Fibroblast of lung (primary cell): ENCODE measurements around the gene SLC26A6. TPM values are rescaled to one million over a fixed set of nuclear protein-coding genes. Genes with fewer than 3 reads are reported as not detected.

ENCODE experiments used
- DNase-seq, 2 donors: peaks; one replicate each; pipeline versions ENCODE4 v3.0.0 to v3.0.0-alpha.2; 2010; ENCODE audit warnings: low read depth in 2 of 2
- H2AFZ ChIP-seq: 2 replicates; pipeline ENCODE4 v1.5.1; 2012; ENCODE audit warnings: low read length, control low read depth, inconsistent platforms
- H3K27ac ChIP-seq: 2 replicates; pipeline ENCODE4 v1.5.1; 2011; ENCODE audit warnings: low read length, control low read depth; ENCODE audit not compliant: insufficient read depth
- H3K27me3 ChIP-seq: 2 replicates; pipeline ENCODE4 v1.5.1; 2011; ENCODE audit warnings: mild to moderate bottlenecking, low read length; ENCODE audit not compliant: control insufficient read depth, insufficient read depth
- H3K36me3 ChIP-seq: 2 replicates; pipeline ENCODE4 v1.5.1; 2011; ENCODE audit warnings: low read length; ENCODE audit not compliant: control insufficient read depth, insufficient read depth
- H3K4me1 ChIP-seq: 2 replicates; pipeline ENCODE4 v1.5.1; 2011; ENCODE audit warnings: low read length; ENCODE audit not compliant: control insufficient read depth, insufficient read depth; ENCODE audit errors: extremely low read depth
- H3K4me2 ChIP-seq: 2 replicates; pipeline ENCODE4 v1.5.1; 2011; ENCODE audit warnings: low read length, control low read depth; ENCODE audit not compliant: insufficient read depth; ENCODE audit errors: extremely low read depth
- H3K4me3 ChIP-seq, 4 experiments: fragments of 200-600 bp in 1 of 4; sonication (generic) in 1 of 4; replicated peaks in 1 of 4; 2 replicates each; pipeline ENCODE4 v1.5.1; 2011 to 2016; ENCODE audit warnings: low read length in 4 of 4, low read depth in 3 of 4, mild to moderate bottlenecking in 3 of 4, control low read depth in 2 of 4, inconsistent platforms in 1 of 4, mixed read lengths in 1 of 4; ENCODE audit not compliant: insufficient read depth in 1 of 4; ENCODE audit errors: control extremely low read depth in 1 of 4
- H3K79me2 ChIP-seq: 2 replicates; pipeline ENCODE4 v1.5.1; 2012; ENCODE audit warnings: mild to moderate bottlenecking, low read length, inconsistent platforms; ENCODE audit not compliant: control insufficient read depth, insufficient read depth
- H3K9ac ChIP-seq: 2 replicates; pipeline ENCODE4 v1.5.1; 2011; ENCODE audit warnings: mild to moderate bottlenecking, low read length, control low read depth; ENCODE audit not compliant: insufficient read depth
- H3K9me3 ChIP-seq: 2 replicates; pipeline ENCODE4 v1.5.1; 2012; ENCODE audit warnings: low read depth, low read length; ENCODE audit not compliant: control insufficient read depth, insufficient read depth
- H4K20me1 ChIP-seq: 2 replicates; pipeline ENCODE4 v1.5.1; 2011; ENCODE audit warnings: low read length; ENCODE audit not compliant: control insufficient read depth, insufficient read depth; ENCODE audit errors: extremely low read depth
- EZH2 ChIP-seq: IDR thresholded peaks from 2 replicates; pipeline ENCODE4 v1.5.1; 2012; ENCODE audit warnings: low read length, control low read depth, mild to moderate bottlenecking; ENCODE audit errors: missing control alignments
- polyA plus RNA-seq, 2 donors: library from polyadenylated mRNA; depleted of rRNA in 1 of 2; stranded (reverse) in 1 of 2; unstranded in 1 of 2; fragments of >200 nt; gene quantifications; 2 replicates each; pipeline ENCODE4 v1.2.1, GENCODE V29; 2011 to 2012; ENCODE audit warnings: missing spikeins in 1 of 2
- total RNA-seq: library from RNA; depleted of rRNA; stranded (reverse); fragments of >200 nt; gene quantifications from 2 replicates; pipeline ENCODE4 v1.2.1, GENCODE V29; 2014
- TF ChIP-seq, protein P1 (sequence below), 2 donors: IDR thresholded peaks in 1 of 2; conservative IDR thresholded peaks in 1 of 2; 1 replicate in 1 of 2; 2 replicates in 1 of 2; pipeline ENCODE4 v1.5.1; 2011 to 2012; ENCODE audit warnings: low read length in 2 of 2, control low read depth in 1 of 2, inconsistent platforms in 1 of 2, low read depth in 1 of 2, mild to moderate bottlenecking in 1 of 2

Gene SLC26A6
- total and polyA plus RNA-seq, 2 donors (not counting 1 experiment from before 2014, with no cell fraction given): 20.9 to 36.3 TPM

DNA sequence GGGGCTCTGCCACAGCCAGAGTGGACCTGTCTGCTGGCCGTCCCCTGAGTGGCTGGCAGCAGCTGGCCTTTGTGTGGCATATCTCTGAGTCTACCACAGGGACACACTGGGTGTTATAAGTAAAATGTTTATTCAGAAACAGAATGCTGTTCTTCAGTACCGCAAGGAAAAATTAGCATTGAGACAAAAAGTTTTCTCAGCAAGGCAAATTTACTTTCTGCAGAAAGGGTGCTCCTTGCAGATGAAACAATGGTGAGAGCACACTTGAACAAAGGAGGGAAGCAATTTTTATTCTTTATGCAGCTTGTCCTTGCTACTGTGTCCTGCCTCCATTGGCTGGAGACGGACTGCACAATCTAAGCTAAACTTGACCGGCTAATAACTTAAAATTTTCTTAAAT, 17.7 kb downstream of the SLC26A6 start:
- TF ChIP-seq, protein P1, sequence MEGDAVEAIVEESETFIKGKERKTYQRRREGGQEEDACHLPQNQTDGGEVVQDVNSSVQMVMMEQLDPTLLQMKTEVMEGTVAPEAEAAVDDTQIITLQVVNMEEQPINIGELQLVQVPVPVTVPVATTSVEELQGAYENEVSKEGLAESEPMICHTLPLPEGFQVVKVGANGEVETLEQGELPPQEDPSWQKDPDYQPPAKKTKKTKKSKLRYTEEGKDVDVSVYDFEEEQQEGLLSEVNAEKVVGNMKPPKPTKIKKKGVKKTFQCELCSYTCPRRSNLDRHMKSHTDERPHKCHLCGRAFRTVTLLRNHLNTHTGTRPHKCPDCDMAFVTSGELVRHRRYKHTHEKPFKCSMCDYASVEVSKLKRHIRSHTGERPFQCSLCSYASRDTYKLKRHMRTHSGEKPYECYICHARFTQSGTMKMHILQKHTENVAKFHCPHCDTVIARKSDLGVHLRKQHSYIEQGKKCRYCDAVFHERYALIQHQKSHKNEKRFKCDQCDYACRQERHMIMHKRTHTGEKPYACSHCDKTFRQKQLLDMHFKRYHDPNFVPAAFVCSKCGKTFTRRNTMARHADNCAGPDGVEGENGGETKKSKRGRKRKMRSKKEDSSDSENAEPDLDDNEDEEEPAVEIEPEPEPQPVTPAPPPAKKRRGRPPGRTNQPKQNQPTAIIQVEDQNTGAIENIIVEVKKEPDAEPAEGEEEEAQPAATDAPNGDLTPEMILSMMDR (conservative IDR thresholded peaks at IDR 0.05 in 1 of 2, IDR thresholded peaks at IDR 0.05 in 1 of 2; ENCODE audit: low read depth in 1 of 2, low read length in 2 of 2): no peak
- no peak for TF ChIP-seq EZH2
- Histone ChIP-seq H3K79me2 (no peaks in the 10 kb centered on the region), H2AFZ (no peak overlapping the region), H3K9me3 (no peaks in the 10 kb centered on the region), H3K27me3 (no peaks in the 10 kb centered on the region), H3K4me3 (no peak overlapping the region), H3K4me2 (no peak overlapping the region), H3K36me3 (no peaks in the 10 kb centered on the region), H4K20me1 (no peaks in the 10 kb centered on the region), H3K4me1 (no peaks in the 10 kb centered on the region), H3K27ac (no peak overlapping the region), H3K9ac (no peak overlapping the region)
- no peak for DNase-seq

GRCh38 chr3:48614044-48614443, 21.2 kb downstream of the SLC26A6 start:
- Histone ChIP-seq H3K9ac (no peak overlapping the region), H3K27me3 (no peaks in the 10 kb centered on the region), H3K79me2 (peaks cover 3% of the 10 kb centered on the region), H3K9me3 (no peaks in the 10 kb centered on the region), H3K36me3 (no peaks in the 10 kb centered on the region), H3K4me1 (peaks cover 2% of the 10 kb centered on the region), H2AFZ (peak overlapping the region; percentile 66), H4K20me1 (no peaks in the 10 kb centered on the region), H3K4me3 (no peak overlapping the region), H3K27ac (peak overlapping the region; percentile 66), H3K4me2 (peak overlapping the region; percentile 32)
- TF ChIP-seq, protein P1 (conservative IDR thresholded peaks at IDR 0.05 in 1 of 2, IDR thresholded peaks at IDR 0.05 in 1 of 2; ENCODE audit: low read depth in 1 of 2, low read length in 2 of 2): no peak
- peak; percentile 35 to 90 for DNase-seq

DNA sequence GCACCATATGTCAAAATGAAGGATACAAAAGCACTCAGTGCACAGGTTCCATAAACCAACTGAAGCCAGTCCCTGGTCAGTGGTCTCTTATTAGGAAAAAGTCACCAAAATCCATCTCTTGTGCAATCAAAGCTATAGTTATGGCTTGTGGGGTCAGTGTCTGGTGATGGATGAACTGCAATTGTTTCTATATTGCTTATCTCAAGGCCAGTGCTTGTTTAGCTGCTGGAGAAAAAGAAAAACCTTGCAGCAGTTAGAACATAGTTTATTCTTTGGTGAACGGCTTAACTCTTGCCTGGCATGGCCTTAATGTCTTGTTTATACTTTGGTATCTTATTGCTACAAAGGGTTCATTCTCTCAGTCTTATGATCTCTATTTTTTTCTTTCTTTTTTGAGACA, 23.0 kb downstream of the SLC26A6 start:
- Histone ChIP-seq H3K79me2 (peaks cover 19% of the 10 kb centered on the region), H3K27ac (no peak overlapping the region), H3K4me2 (peak overlapping the region; percentile 35), H3K9me3 (no peaks in the 10 kb centered on the region), H2AFZ (no peak overlapping the region), H4K20me1 (no peaks in the 10 kb centered on the region), H3K4me1 (peaks cover 2% of the 10 kb centered on the region), H3K27me3 (no peaks in the 10 kb centered on the region), H3K4me3 (no peak overlapping the region), H3K36me3 (no peaks in the 10 kb centered on the region), H3K9ac (no peak overlapping the region)
- peak in 1 of 2 donors; percentile 70 for DNase-seq
- no peak for TF ChIP-seq EZH2
- TF ChIP-seq, protein P1 (conservative IDR thresholded peaks at IDR 0.05 in 1 of 2, IDR thresholded peaks at IDR 0.05 in 1 of 2; ENCODE audit: low read depth in 1 of 2, low read length in 2 of 2): no peak
